C4-2B (cell line): ENCODE results near the gene ETFA.

Experiments used
- ZFX ChIP-seq: fragments of 450-650 bp; IDR thresholded peaks from 2 replicates; pipeline ENCODE4 v1.6.1; 2017
- TF ChIP-seq, protein P1 (sequence below): fragments of 450-650 bp; conservative IDR thresholded peaks from 2 replicates; pipeline ENCODE4 v1.5.1; 2017; ENCODE audit warnings: mild to moderate bottlenecking

DNA sequence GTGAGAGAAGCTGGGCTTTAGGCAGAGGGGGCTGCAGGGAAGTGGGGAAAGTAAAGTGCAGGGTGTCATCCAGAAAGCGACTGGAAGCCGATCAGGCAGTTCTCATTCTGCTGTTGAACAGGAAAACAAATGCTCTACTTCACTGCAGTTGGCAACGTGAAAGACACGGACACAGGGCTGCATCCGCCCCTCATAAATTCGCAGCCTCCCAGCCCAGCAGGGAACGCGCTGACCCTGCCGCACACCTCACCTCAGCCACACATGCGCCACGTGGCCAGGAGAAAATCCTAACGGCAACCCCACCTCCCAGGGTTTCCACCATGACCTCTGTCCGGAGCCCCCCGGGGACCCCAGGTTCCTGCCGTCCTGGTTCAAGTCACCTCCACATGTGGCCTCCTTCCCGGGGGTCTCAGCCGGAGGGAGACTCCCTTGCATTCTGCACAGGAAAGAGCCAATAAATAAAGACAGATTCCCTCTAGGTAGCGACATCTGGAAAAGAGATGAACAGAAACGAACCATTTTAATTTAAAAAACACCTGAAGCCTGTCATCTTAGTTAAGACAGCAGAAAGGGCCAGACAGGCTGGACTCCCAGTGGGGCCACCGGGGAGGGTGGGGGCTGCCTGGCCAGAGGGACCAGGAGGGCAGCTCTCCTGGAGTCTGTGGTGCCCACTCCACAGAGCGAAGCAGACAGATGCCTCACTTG is 132.8 kb downstream of the ETFA start:
- TF ChIP-seq, protein P1, sequence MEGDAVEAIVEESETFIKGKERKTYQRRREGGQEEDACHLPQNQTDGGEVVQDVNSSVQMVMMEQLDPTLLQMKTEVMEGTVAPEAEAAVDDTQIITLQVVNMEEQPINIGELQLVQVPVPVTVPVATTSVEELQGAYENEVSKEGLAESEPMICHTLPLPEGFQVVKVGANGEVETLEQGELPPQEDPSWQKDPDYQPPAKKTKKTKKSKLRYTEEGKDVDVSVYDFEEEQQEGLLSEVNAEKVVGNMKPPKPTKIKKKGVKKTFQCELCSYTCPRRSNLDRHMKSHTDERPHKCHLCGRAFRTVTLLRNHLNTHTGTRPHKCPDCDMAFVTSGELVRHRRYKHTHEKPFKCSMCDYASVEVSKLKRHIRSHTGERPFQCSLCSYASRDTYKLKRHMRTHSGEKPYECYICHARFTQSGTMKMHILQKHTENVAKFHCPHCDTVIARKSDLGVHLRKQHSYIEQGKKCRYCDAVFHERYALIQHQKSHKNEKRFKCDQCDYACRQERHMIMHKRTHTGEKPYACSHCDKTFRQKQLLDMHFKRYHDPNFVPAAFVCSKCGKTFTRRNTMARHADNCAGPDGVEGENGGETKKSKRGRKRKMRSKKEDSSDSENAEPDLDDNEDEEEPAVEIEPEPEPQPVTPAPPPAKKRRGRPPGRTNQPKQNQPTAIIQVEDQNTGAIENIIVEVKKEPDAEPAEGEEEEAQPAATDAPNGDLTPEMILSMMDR: no peak
- no peak for TF ChIP-seq ZFX
